ENCODE measurements around the gene CDHR2.
"Not testable (repeated sequence)": the region's sequence is repeated elsewhere in the genome, so short reads cannot be mapped to it uniquely, and the experiment has no call there.

CDHR2 gene

DNA sequence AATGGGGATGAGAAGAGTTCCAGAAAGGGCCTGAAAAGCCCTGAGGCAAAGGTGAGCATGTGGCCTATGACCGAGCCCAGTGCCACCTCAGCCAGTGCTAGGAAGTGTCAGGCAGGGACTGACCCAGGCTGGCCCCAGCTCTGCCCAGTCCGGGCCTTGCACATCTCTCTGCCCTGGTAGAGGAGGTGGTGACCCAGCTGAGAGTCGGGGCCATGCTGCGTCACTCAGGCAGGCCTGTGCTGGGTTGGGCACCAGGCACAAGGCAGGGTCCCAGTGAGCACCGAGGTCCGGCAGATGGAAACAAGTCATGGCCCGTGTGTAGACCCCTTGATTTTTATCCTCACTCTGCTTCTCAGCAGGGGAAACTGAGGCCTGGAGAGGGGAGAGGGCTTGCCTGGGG, 729 bp downstream of the CDHR2 start:
- no peak for DNase-seq
- no peak overlapping the region for H3K27ac ChIP-seq (ENCODE audit: insufficient read depth, low read length, poor library complexity, severe bottlenecking)

DNA sequence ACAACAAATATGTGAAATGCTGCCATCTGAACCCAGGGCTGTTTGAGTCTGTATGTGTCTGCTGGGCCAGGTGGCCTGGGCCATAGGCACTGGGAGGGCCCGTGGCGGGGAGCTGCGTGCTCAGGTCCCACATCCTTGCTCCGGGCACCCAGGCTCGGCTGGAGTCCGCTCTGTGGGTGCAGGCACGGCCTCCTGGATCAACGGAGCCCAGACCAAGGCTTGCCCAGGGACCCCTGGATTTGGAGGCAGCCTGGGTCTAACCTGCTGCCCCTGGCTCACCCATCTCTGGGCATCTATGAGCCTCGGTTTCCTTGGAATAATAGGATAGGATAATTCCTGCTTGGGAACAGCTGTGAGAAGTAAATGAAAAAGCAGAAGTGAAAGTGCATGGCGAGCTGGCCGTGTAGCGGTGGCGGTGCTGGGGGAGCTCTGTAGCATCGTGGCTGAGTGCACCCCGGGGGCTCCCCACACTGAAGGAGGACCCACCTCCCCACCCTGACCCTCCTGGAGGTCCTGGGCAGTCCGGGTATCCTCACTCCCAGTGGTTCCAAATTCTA, 1.2 kb downstream of the CDHR2 start:
- H3K36me3 ChIP-seq (ENCODE audit: control insufficient read depth, insufficient read depth, low read length): no peaks in the 10 kb centered on the region
- H3K4me1 ChIP-seq (ENCODE audit: control insufficient read depth, insufficient read depth, low read length, poor library complexity, severe bottlenecking): peaks cover 27% of the 10 kb centered on the region
- no peak for DNase-seq
- H3K27me3 ChIP-seq (replicated peaks; ENCODE audit: control insufficient read depth, insufficient read depth, low read length, poor library complexity, severe bottlenecking): no peaks in the 10 kb centered on the region
- peak overlapping the region; percentile 18 for H3K27ac ChIP-seq (ENCODE audit: insufficient read depth, low read length, poor library complexity, severe bottlenecking)
- H3K4me3 ChIP-seq (ENCODE audit: insufficient read depth, low read depth, low read length, poor library complexity, severe bottlenecking): peak overlapping the region; percentile 25
- H3K9me3 ChIP-seq (ENCODE audit: control insufficient read depth, low read length): no peaks in the 10 kb centered on the region

More for the DNA sequence above, 729 bp downstream of the CDHR2 start:
- no peak overlapping the region for H3K4me3 ChIP-seq (ENCODE audit: insufficient read depth, low read depth, low read length, poor library complexity, severe bottlenecking)
- no peaks in the 10 kb centered on the region for H3K27me3 ChIP-seq (replicated peaks; ENCODE audit: control insufficient read depth, insufficient read depth, low read length, poor library complexity, severe bottlenecking)
- peaks cover 28% of the 10 kb centered on the region for H3K4me1 ChIP-seq (ENCODE audit: control insufficient read depth, insufficient read depth, low read length, poor library complexity, severe bottlenecking)
- no peaks in the 10 kb centered on the region for H3K36me3 ChIP-seq (ENCODE audit: control insufficient read depth, insufficient read depth, low read length)
- no peaks in the 10 kb centered on the region for H3K9me3 ChIP-seq (ENCODE audit: control insufficient read depth, low read length)

DNA sequence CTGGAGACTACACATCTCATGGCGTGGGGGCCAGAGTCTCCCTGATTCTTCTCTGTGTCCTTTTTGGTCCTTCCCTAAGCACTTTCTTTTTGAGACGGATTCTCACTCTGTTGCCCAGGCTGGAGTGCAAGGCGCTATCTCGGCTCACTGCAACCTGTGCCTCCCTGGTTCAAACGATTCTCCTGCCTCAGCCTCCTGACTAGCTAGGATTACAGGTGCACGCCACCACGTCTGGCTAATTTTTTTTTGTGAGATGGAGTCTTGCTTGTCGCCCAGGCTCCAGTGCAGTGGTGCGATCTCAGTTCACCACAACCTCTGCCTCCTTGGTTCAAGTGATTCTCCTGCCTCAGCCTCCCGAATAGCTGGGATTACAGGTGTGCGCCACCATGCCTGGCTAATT, 1.8 kb downstream of the CDHR2 start:
- not testable (repeated sequence) for H3K27me3 ChIP-seq (replicated peaks; ENCODE audit: control insufficient read depth, insufficient read depth, low read length, poor library complexity, severe bottlenecking); H3K9me3 ChIP-seq (ENCODE audit: control insufficient read depth, low read length); H3K36me3 ChIP-seq (ENCODE audit: control insufficient read depth, insufficient read depth, low read length); DNase-seq
- H3K4me1 ChIP-seq (ENCODE audit: control insufficient read depth, insufficient read depth, low read length, poor library complexity, severe bottlenecking): peaks cover 28% of the 10 kb centered on the region
- H3K4me3 ChIP-seq (ENCODE audit: insufficient read depth, low read depth, low read length, poor library complexity, severe bottlenecking): peak overlapping the region; percentile 25
- H3K27ac ChIP-seq (ENCODE audit: insufficient read depth, low read length, poor library complexity, severe bottlenecking): peak overlapping the region; percentile 18

DNA sequence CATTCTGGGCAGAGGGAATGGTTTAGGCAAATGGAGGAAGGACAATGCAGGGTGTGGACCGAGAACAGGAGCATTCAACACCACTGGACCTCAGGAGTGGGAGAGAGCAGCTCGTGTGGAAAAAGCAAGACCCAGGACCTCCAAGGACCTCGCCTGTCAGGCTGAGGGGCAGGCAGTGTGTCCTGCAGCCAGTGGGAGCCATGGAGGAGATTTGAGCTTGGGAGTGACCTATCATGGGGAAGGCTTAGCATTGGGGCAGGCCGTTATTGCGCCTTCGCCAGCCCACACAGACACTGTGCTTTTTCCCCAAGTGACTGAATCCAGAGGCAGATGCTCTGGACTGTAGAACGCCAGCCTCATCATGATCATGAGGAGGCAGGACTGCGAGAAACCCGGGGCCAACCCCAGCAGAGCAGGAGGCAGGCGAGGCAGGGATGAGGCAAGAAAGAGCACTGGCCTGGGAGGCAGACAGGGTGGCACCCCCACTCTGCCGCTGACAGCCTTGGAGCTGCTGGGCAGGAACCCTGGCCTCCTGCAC, 3.3 kb downstream of the CDHR2 start:
- no peak for DNase-seq
- Histone ChIP-seq H3K4me3 (ENCODE audit: insufficient read depth, low read depth, low read length, poor library complexity, severe bottlenecking) (no peak overlapping the region), H3K27me3 (replicated peaks; ENCODE audit: control insufficient read depth, insufficient read depth, low read length, poor library complexity, severe bottlenecking) (no peaks in the 10 kb centered on the region), H3K4me1 (ENCODE audit: control insufficient read depth, insufficient read depth, low read length, poor library complexity, severe bottlenecking) (peaks cover 35% of the 10 kb centered on the region), H3K36me3 (ENCODE audit: control insufficient read depth, insufficient read depth, low read length) (no peaks in the 10 kb centered on the region), H3K9me3 (ENCODE audit: control insufficient read depth, low read length) (no peaks in the 10 kb centered on the region), H3K27ac (ENCODE audit: insufficient read depth, low read length, poor library complexity, severe bottlenecking) (no peak overlapping the region)

DNA sequence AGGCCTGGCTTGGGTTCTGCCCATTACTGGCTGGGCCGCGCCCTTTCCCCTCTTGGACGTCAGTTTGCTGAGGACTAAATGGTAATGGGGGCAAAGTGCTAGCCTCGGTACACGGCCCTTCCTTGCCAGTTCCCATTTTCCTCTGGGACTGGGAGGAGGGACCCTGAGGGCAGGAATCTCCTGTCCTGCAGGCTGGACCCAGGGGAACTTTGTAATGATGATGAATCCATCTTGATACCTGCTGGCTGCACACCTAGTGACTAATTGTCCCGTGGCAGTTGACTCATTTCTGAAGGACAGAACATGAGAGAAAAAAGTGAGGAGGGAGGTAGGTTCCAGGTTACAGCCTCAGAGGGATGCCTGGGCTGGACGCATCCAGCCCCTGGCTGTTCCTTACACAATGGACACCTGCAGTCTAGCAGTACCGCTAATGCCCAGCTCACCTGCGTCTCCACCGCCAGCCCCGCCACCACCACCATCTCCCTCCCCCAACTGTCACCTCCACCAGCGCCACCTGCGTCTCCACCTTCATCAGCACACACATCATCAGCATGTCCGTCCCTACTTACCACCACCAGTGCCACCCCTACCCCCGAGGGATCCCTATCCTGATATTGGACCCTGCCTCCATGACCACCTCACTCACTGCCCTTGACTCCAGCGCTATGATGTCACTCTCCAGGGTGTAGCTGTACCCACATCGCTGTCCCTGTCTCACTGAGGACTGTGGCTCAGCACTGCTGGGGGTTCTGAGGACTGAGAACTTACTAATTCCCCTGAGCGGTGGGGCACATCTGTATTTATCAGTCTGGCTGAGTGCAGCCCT, 4.3 kb downstream of the CDHR2 start:
- no peaks in the 10 kb centered on the region for H3K9me3 ChIP-seq (ENCODE audit: control insufficient read depth, low read length)
- H3K27me3 ChIP-seq (replicated peaks; ENCODE audit: control insufficient read depth, insufficient read depth, low read length, poor library complexity, severe bottlenecking): no peaks in the 10 kb centered on the region
- H3K4me3 ChIP-seq (ENCODE audit: insufficient read depth, low read depth, low read length, poor library complexity, severe bottlenecking): no peak overlapping the region
- peaks cover 32% of the 10 kb centered on the region for H3K4me1 ChIP-seq (ENCODE audit: control insufficient read depth, insufficient read depth, low read length, poor library complexity, severe bottlenecking)
- no peak for DNase-seq
- no peak overlapping the region for H3K27ac ChIP-seq (ENCODE audit: insufficient read depth, low read length, poor library complexity, severe bottlenecking)
- no peaks in the 10 kb centered on the region for H3K36me3 ChIP-seq (ENCODE audit: control insufficient read depth, insufficient read depth, low read length)

DNA sequence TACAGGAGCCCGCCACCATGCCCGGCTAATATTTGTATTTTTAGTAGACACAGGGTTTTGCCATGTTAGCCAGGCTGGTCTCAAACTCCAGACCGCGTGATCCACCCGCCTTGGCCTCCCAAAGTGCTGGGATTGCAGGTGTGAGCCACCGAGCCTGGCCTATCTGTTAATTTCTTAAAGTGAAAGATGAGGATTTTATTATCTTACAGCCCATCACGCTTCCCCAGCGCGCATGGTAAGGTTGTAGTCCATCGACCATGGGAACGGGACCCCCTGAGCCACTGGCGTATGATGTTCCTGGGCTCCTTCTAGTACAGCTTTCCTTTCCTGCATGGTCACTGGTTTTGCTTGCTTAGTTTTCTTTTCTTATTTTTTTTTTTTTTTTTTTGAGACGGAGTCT, 8.7 kb downstream of the CDHR2 start:
- H3K36me3 ChIP-seq (ENCODE audit: control insufficient read depth, insufficient read depth, low read length): no peaks in the 10 kb centered on the region
- no peak overlapping the region for H3K27ac ChIP-seq (ENCODE audit: insufficient read depth, low read length, poor library complexity, severe bottlenecking)
- DNase-seq: no peak
- peaks cover 27% of the 10 kb centered on the region for H3K4me1 ChIP-seq (ENCODE audit: control insufficient read depth, insufficient read depth, low read length, poor library complexity, severe bottlenecking)
- H3K27me3 ChIP-seq (replicated peaks; ENCODE audit: control insufficient read depth, insufficient read depth, low read length, poor library complexity, severe bottlenecking): no peaks in the 10 kb centered on the region
- H3K9me3 ChIP-seq (ENCODE audit: control insufficient read depth, low read length): no peaks in the 10 kb centered on the region
- H3K4me3 ChIP-seq (ENCODE audit: insufficient read depth, low read depth, low read length, poor library complexity, severe bottlenecking): no peak overlapping the region

DNA sequence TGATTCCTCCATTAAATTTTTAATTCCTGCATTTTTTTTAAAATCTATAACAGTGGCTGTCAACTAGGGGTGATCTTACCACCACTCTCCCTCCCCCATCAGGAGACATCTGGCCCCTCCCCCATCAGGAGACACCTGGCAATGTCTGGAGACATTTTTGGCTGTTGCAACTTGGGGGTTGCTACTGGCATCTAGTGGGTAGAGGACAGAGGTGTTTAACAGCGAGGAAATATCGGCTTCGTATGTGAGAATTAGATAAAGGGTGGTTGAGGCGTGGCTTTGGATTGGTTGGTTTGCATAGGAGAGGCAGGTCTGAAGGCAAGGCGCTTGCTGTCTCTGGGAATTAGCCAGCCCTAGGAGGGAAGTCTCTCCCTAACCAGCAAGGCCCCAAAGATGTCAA, 10.5 kb downstream of the CDHR2 start:
- no peak for DNase-seq

DNA sequence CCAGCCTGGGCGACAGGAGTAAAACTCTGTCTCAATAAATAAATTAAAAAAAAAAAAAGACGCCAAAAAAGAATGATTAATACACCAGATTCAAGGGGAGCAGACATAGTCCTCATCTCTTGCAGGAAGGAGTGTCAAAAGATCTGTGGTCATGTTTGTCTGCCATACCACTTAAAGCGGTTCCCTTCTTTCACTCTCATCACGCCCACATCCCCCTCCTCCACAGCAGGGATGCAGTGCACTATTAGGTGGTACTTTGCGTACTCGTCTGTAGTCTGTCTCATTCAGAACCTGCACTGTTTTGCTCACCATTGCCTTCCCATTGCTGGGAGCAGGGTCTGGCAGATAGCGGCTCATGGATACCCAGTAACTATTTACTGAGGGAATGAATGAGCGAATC, 11.2 kb downstream of the CDHR2 start:
- Histone ChIP-seq H3K27ac (ENCODE audit: insufficient read depth, low read length, poor library complexity, severe bottlenecking) (no peak overlapping the region), H3K27me3 (replicated peaks; ENCODE audit: control insufficient read depth, insufficient read depth, low read length, poor library complexity, severe bottlenecking) (no peaks in the 10 kb centered on the region), H3K4me3 (ENCODE audit: insufficient read depth, low read depth, low read length, poor library complexity, severe bottlenecking) (no peak overlapping the region), H3K9me3 (ENCODE audit: control insufficient read depth, low read length) (no peaks in the 10 kb centered on the region), H3K36me3 (ENCODE audit: control insufficient read depth, insufficient read depth, low read length) (no peaks in the 10 kb centered on the region), H3K4me1 (ENCODE audit: control insufficient read depth, insufficient read depth, low read length, poor library complexity, severe bottlenecking) (peaks cover 13% of the 10 kb centered on the region)
- no peak for DNase-seq

More for the DNA sequence above, 10.5 kb downstream of the CDHR2 start:
- H3K36me3 ChIP-seq (ENCODE audit: control insufficient read depth, insufficient read depth, low read length): no peaks in the 10 kb centered on the region
- no peak overlapping the region for H3K4me3 ChIP-seq (ENCODE audit: insufficient read depth, low read depth, low read length, poor library complexity, severe bottlenecking)
- no peaks in the 10 kb centered on the region for H3K9me3 ChIP-seq (ENCODE audit: control insufficient read depth, low read length)
- no peaks in the 10 kb centered on the region for H3K27me3 ChIP-seq (replicated peaks; ENCODE audit: control insufficient read depth, insufficient read depth, low read length, poor library complexity, severe bottlenecking)
- no peak overlapping the region for H3K27ac ChIP-seq (ENCODE audit: insufficient read depth, low read length, poor library complexity, severe bottlenecking)
- H3K4me1 ChIP-seq (ENCODE audit: control insufficient read depth, insufficient read depth, low read length, poor library complexity, severe bottlenecking): peaks cover 17% of the 10 kb centered on the region

DNA sequence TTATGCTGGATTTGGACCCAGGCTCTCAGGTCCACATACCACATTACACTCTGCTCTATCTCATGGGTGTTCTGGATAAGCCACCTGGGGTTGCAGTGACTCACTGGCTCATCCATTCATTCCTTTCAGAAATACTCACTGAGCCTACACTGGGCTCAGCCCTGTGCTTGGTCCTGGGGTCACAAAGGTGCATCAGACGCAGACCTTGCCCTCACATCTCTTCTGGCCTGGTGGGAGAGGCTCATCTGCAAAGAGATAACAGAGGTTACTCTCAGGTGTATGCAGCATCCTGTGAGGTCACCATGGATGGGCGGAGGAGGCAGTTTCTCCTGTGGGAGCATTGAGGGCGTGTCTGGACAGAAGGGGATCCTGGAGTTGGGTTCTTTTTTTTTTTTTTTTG, 12.1 kb downstream of the CDHR2 start:
- no peaks in the 10 kb centered on the region for H3K9me3 ChIP-seq (ENCODE audit: control insufficient read depth, low read length)
- no peak overlapping the region for H3K27ac ChIP-seq (ENCODE audit: insufficient read depth, low read length, poor library complexity, severe bottlenecking)
- DNase-seq: no peak
- no peaks in the 10 kb centered on the region for H3K36me3 ChIP-seq (ENCODE audit: control insufficient read depth, insufficient read depth, low read length)
- H3K4me1 ChIP-seq (ENCODE audit: control insufficient read depth, insufficient read depth, low read length, poor library complexity, severe bottlenecking): peaks cover 9% of the 10 kb centered on the region
- no peak overlapping the region for H3K4me3 ChIP-seq (ENCODE audit: insufficient read depth, low read depth, low read length, poor library complexity, severe bottlenecking)
- H3K27me3 ChIP-seq (replicated peaks; ENCODE audit: control insufficient read depth, insufficient read depth, low read length, poor library complexity, severe bottlenecking): no peaks in the 10 kb centered on the region

DNA sequence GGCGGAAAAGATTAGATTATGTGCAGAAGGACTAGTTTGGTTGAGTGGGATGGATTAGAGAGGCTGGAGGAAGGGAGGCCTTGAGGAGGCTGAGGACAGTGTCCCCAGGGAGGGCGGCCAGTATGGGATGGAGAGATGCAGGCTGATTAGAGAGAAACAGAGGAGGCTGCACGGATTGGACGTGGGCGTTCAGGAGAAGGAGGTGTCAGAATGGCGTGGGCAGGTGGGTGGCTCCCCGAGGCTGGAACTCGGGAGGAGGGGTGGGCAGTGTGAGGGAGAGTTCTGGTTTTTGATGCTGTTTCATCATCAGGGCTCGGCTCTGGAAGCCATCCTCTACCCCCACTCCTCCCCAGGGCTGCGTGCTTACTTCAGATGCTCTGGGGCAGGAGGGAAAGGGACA, 13.0 kb downstream of the CDHR2 start:
- no peak overlapping the region for H3K4me3 ChIP-seq (ENCODE audit: insufficient read depth, low read depth, low read length, poor library complexity, severe bottlenecking)
- H3K27ac ChIP-seq (ENCODE audit: insufficient read depth, low read length, poor library complexity, severe bottlenecking): no peak overlapping the region
- DNase-seq: no peak
- H3K4me1 ChIP-seq (ENCODE audit: control insufficient read depth, insufficient read depth, low read length, poor library complexity, severe bottlenecking): peaks cover 5% of the 10 kb centered on the region
- no peaks in the 10 kb centered on the region for H3K27me3 ChIP-seq (replicated peaks; ENCODE audit: control insufficient read depth, insufficient read depth, low read length, poor library complexity, severe bottlenecking)
- H3K9me3 ChIP-seq (ENCODE audit: control insufficient read depth, low read length): no peaks in the 10 kb centered on the region
- no peaks in the 10 kb centered on the region for H3K36me3 ChIP-seq (ENCODE audit: control insufficient read depth, insufficient read depth, low read length)

Measured in effector memory CD4-positive, alpha-beta T cell (primary cell).